ENCODE data around the gene FMO5.
"Not testable (repeated sequence)": the region's sequence is repeated elsewhere in the genome, so short reads cannot be mapped to it uniquely, and the experiment has no call there.

FMO5 gene

GRCh38 chr1:147225193-147225730 lies at the start of gene FMO5:
TSS of gene FMO5 (minus strand) at chr1:147225339. CDS start at chr1:147225029, 310 bp downstream.
- peak; percentile 21 for DNase-seq

DNA sequence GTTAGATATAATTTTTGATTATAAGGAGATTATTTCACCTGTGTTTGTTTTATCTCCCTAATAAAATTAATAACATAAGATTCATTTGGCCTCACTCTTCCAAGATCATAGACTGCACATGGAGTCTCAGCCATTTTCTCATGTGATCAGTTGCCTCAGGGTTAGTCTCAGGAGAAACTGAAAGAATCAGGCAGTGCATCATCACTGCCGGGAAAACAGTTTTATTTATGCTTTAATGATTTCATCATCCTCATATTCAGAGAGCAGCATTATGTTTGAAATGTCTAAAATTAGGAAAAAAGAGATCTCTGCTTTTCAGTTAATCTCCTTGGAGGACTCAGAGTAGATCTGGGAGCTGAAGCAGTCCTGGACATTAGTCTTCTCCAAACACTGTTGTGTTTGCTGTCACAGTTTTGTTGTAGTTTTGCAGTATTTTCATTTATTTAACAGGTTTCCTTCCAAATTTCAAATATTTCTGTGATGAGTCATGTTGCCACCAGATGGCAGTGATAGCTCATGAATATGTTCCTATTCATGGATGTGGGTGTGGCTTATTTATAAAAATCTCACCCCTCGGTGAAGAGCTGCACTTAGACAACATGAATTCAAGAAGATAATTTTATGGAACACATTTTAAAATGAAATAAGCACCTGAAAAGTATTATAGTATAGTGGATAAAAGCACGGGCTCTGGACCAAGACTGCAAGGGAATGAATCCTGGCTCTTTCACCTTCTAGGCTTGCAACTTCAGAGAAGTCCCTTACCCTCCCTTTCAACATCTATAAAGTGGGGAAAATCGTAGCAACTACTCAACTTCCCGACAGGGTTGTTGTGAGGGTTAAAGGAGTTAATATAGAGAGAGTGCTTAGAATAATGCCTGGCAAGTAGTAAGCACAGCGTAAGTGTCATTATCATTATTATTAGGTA lies 48.5 kb upstream of the FMO5 start:
- DNase-seq: peak; percentile 13

- no peak for DNase-seq
Observed at GRCh38 chr1:147272042-147272441, 46.9 kb upstream of the FMO5 start.

DNA sequence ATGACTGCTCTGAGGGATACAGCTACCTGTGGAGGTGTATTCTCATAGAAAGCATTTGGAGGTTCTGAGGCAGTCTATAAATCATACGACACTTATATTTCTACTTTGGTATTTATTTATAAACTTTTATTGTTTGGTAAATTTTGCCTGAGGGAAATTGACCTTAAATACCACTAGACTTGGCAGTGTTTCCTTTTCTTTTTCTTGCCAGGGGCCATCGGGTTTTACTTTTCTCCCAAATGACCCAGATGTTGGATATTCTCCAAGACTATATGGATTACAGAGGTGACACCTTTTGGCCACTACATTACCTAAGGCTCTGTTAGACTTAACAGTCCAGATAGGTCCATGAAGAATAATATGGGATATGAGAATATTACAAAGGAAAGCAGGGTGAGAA lies 45.6 kb upstream of the FMO5 start:
- no peak for DNase-seq

GRCh38 chr1:147267711-147268110 lies 42.6 kb upstream of the FMO5 start:
- DNase-seq: no peak

- DNase-seq: no peak
Observed at GRCh38 chr1:147266381-147266780, 41.2 kb upstream of the FMO5 start.

GRCh38 chr1:147264158-147264768 lies 39.1 kb upstream of the FMO5 start:
- no peak for DNase-seq

GRCh38 chr1:147260956-147261355 lies 35.8 kb upstream of the FMO5 start:
- DNase-seq: no peak

DNA sequence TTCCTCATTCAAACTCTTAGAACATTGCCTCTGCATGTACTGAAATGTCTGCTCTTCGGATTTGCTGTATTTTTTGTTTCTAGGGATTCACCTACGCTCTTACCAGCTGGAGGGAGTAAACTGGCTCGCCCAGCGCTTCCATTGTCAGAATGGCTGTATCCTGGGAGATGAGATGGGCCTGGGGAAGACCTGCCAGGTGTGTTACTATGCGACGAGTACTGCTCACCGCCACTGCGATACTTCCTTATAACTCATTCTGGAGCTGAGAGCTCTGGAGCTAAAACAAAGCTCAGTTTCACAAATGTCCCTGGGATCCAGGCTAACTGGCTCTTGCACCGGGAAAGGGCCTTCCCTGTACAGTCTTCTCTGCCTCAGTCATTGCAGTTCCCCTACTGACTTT lies 27.4 kb upstream of the FMO5 start:
- no peak for DNase-seq

- no peak for DNase-seq
Observed at GRCh38 chr1:147247656-147248238, 22.6 kb upstream of the FMO5 start.

DNA sequence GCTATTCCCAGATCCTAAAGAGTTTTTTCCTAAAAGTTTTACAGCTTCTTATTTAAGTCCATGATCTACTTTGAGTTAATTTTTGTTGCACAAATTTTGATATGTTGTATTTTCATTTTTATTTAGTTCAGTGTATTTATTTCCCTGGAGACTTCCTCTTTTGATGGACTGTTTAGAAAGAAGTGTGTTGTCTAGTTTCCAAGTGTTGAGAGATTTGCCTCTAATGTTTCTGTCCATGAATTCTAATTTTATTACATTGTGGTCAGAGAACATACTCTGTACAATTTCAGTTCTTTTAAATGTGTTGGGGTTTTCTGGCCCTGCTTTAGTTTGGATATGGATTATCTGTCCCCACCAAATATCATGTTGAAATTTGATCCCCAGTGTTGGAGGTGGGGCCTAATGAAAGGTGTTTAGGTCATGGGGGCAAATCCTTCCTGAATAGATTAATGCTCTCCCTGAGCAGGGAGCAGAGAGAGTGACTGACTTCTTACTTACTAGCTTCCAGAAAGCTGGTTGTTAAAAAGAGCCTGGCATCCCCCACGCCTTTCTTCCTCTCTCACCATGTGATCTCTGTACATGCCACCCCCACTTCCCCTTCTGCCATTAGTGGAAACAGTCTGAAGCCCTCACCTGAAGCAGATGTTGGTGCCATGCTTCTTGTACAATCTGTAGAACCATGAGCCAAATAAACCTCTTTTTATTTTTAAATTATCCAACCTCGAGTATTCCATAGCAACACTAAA lies 21.9 kb upstream of the FMO5 start:
- no peak for DNase-seq

DNA sequence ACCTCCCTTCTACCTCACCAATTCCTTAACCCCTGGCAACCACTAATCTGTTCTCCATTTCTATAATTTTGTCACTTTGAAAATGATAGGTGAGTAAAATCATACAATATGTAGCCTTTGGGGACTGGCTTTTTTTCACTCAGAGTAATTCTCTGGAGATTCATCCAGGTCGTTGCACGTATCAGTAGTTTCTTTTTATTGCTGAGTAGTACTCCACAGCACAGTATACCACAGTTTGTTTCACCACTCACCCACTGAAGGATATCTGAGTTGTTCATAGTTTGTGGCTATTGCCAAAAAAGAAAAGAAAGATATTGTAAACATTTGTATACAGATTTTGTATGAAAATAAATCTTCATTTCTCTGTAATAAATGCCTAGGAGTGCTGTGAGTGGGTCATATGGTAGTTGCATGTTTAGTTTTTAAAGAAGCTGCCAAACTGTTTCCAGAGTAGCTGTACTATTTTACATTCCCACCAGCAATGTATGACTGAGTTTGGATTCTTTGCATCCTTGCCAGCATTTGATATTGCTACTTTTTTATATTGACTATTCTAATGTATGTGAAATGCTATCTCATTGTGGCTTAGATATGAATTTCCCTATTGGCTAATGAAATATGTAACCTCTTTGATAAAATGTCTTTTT lies 21.0 kb upstream of the FMO5 start:
- DNase-seq: no peak

DNA sequence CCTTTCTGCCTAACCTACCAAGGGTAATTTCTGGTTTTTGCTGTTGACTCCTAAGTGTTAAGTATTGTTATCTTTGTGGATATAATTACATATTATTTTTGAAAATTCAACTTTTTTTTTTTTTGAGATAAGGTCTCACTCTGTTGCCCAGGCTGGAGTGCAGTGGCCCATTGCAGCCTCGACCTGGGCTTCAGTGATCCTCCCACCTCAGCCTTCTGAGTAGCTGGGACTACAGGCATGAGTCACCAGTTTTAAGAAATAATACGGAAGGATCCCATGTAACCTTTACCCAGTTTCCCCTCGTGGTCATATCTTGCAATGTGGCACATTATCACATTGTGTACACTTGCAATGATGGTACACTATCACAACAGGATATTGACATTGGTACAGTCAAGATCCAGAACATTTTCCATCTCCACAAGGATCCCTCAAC lies 20.5 kb upstream of the FMO5 start:
- no peak for DNase-seq

DNA sequence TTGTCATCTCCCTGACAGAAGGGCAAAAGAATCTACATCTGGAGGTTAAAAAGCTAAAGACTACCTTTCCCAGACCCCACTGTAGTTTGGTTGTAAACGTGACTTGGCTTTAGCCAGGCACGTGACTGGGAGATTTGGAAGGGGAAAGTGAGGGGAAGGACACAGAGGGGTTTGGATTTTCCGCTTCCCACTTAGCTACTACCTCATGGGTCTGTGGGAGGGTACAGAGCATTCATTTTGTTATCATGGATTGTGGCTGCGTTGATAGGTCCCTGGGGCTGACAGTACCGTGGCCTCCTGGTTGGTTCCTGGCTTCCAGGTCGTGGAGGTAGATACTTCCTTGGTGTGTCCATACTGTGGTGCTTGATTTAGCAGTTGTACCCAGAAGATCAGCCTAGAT lies 20.0 kb upstream of the FMO5 start:
- DNase-seq: no peak

DNA sequence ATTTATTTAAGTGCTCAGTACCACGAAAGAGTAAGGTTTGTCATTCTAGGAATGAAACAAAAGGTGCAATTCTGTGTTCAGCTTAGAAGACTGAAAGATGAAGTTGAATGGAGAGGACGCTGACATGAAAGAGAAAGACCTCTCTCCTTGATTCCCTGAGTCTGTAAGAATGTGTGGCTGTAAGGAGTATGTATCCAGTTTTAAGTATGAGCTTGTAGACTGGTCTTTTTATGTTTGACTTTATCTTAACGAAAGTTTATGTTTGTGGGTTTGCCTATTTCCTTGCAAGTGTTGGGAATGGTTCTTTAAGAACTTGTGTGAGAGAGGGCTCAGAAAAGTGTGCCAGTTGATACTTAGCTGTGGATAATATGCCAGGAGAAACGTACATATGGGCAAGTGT lies 18.7 kb upstream of the FMO5 start:
- DNase-seq: no peak

GRCh38 chr1:147243228-147243685 lies 18.1 kb upstream of the FMO5 start:
- no peak for DNase-seq

DNA sequence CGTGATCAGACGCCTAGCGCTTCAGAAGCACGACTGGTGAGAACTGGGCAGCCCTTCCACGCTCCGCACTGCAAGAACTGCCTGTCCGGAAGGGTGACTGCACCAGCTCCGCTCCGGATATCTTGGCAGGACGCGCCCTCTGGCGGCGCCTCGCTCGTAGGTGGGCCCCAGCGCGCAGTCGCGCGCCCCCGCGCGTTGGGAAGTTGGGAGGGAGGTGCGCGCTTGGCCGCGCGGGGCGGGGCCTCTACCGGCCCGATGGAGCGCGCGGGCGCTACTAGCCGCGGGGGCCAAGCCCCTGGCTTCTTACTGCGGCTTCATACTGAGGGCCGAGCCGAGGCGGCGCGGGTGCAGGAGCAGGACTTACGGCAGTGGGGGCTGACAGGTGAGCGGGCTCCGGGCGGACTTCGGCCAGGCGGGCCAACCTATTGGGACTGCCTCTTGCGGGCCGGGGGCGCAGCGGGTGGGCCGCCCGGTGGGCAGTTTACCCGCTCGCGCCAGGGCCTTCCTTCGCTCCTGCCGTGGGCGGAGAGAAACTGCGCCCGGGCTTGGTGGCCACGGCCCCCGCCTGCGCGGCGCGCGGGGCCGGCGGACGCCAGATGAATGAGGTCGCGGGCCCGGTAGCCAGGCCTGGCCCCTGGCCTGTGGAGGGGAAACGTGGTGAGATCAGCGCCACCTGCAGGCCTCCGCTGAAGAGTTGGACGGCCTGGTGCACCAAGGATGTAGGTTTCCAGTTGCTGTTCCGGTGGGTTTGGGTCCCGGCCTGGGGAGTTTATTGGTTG lies 17.5 kb upstream of the FMO5 start, which contains the start of gene CHD1L:
TSS of gene CHD1L (plus strand) at position 236 of the 779 bp plus-strand sequence. CDS start at position 256, 20 bp downstream.
- peak; percentile 85 for DNase-seq

DNA sequence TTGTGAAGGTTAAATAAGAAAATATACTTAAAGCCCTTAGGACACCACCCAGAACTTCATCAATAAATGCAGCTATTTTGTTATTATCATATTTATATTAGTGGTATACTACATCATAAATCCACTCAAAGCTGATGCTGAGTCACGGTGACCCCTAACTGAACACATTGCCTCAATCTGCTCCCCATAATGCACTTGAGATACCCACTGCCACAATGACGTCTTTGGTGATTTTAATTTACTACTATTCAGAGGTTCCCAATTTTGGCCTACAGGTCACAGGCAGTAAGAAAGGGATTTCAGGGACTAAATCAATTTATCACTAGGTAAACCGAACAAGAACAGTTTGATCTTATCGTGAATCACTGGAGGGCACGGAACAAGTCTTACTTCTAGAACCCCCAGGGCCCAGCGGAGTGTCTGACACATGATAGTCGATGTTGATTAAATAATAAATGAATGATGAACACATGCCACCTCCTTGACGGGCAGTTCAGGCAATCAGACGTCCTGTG lies 16.9 kb upstream of the FMO5 start:
- no peak for DNase-seq

DNA sequence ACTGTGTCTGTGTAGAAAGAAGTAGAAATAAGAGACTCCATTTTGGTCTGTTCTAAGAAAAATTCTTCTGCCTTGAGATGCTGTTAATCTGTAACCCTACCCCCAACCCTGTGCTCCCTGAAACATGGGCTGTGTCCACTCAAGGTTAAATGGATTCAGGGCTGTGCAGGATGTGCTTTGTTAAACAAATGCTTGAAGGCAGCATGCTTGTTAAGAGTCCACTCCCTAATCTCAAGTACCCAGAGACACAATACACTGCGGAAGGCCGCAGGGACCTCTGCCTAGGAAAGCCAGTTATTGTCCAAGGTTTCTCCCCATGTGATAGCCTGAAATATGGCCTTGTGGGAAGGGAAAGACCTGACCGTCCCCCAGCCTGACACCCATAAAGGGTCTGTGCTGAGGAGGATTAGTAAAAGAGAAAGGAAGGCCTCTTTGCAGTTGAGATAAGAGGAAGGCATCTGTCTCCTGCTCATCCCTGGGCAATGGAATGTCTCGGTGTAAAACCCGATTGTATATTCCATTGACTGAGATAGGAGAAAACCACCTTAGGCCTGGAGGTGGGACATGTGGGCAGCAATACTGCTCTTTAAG lies 15.1 kb upstream of the FMO5 start:
- DNase-seq: not testable (repeated sequence)
